M059J (cell line): ENCODE data around the gene ADGRL1. TPM values are rescaled to one million over a fixed set of nuclear protein-coding genes. Genes with fewer than 3 reads are reported as not detected.

Experiments used
- DNase-seq: peaks from one replicate; pipeline ENCODE4 v3.0.0-alpha.2; 2012; ENCODE audit warnings: low read depth
- total RNA-seq: library from RNA; depleted of rRNA; stranded (reverse); fragments of >200 nt; shearing (Covaris generic); gene quantifications from 2 replicates; pipeline ENCODE4 v1.2.3, GENCODE V29; 2014; rRNA removed

The ADGRL1 gene
- total RNA-seq, 1 experiment from 2014 or later, result 4.8 TPM

DNA sequence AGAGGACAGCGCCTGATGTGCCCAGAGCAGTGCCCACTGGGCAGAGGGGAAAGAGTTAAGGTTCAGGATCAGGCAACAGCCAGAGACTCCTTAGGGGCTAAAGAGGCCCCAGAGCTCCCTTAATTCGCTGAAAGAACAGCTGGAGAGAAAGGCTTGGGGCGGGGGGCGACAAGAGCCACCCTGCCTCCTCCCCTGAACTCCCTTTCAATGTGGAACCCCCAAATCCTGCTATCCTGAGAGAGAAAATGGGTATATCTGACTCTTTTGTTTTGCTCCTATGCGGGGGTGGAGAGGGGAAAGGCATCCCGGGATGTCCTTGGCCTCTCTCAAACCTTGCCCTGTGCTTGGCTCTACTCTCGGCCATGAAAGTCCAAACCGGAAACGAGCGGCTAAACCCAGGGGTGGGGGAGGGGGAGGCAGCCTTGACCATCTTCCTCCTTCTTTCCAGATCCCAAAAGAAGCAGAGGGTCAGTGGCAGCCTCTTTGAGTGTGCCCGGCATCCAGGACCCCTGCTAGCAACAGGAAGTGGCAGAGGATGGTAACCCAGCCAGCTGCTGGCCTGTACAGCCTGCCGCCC lies 93.1 kb downstream of the ADGRL1 start:
- no peak for DNase-seq

DNA sequence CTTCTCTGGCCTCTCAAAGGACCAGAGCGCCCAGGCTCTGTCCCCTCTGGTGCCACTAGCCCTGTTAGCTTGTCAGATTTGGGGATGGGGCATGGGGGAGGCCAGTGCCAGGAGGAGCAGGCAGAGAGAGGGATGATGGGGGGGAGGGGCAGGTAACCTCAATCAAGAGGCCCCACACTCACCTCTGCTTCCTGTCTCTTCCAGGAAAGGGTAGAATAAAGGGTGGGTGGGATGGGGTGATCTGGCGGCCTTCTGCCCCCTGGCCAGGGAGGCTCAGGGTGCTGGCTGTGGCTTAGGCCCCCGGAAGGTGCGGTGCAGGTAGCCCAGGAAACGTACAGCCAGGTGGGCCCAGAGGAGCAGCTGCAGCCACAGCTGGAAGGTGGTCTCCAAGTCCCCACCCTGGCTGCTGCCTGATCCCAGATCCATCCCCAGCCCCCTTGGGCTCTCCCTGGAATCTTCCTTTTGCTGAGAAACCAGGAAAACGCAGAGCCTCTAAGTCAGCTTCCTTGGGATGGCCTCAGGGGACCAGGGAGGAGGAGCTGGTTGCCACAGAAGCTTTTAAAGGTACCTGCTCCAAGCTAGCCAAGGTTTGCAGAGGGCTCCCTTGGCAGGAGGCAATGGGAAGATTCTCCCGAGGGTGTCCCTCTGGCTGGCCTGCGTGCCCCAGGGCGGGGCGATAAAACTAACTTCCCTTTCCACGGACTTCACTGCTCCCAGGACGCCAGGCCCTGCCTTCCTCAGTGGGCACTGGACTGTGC lies 93.7 kb downstream of the ADGRL1 start:
- DNase-seq, result no peak

DNA sequence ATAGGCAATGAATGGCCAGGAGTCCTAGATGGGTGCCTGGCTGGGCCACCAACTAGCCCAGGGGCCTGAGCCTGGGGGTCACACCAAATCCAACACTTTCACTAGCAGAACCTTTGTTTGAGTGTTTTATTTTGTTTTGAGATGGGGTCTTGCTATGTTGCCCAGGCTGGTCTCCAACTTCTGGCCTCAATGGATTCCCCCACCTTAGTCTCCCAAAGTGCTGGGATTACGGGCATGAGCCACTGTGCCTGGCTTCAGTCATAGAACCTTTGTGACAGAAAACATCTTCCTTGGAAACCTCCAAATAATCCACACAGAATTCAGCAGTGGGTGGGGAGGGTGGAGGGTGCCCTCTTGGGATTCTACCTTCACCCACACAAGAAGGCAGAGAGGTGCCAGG lies 94.5 kb downstream of the ADGRL1 start:
- DNase-seq, result no peak

DNA sequence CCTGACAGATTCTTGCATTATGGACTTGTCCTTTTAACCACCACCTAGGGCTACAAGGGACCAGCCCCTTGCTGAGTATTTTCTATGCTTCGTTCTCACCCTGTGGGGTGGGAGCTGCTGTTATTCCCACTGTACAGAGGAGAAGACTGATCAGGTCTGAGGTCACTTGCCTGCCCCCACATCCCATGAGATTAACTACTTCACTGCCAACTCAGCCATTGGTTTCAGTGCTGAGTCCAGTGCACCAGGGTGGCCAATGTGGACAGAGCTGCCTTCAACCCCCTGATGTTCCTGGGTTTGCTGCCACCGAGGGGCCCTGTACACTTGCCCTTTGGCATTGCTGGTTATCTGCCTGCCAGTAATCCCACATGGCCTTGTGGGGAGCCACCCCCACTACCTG lies 95.3 kb downstream of the ADGRL1 start:
- no peak for DNase-seq

DNA sequence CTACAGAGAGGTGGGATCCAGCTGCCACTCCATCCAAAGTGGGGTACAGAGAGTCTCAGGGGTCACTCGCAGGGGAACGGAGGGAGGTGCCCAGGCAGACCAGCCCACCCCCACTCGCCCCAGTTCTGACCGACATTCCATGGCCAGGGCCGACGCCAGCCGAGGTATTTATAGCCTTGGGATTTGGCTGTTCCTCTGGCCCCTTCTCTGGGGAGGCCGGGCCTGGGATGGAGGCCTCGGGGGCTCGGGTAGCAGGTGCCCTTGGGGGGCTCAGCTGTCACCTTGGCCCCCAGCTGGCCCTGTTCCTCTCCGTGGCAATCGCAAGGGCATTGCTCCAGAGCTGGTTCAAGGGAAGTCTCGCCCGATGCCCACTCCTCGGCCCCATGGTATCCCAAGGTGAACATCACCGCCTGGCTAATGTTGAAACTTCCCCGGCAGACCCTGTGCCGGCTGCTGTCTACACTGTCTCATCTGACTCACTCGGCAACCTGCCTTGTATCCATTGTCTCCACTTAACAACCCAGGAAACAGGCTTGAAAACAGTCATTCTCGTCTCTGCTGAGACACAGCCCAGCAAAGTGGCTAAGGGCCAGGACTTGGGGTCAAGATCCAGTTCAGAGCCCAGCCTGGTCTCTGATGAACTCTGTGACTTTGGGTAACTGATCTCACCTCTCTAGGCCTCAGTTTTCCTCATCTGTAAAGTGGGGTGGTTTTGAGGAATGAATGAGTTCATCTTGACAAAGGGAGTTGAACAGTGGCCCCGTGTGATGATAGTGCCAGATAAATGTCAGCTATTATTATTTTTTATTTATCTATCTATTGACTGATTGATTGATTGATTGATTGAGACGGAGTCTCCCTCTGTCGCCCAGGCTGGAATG lies 98.1 kb downstream of the ADGRL1 start:
- peak; percentile 60 for DNase-seq

DNA sequence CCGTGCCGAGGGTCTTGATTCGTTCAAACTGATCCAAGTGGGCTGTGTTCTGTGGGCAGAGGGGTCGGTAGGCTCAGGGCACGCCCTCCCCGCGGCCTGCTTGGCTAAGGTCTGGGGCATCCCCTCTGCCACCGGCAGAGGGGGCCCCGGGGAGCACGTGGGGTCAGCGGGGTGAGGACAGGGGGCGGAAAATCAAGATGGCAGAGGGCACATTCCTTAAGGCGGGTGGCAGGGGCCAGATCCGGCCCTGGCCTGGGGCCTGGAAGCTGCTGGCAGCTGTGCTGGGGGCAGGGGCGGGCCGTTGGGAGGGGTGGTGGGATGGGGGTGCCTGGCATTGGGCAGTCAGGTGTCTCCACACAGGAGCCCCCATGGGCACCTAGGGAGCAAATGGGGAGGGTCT lies 99.1 kb downstream of the ADGRL1 start:
- no peak for DNase-seq

DNA sequence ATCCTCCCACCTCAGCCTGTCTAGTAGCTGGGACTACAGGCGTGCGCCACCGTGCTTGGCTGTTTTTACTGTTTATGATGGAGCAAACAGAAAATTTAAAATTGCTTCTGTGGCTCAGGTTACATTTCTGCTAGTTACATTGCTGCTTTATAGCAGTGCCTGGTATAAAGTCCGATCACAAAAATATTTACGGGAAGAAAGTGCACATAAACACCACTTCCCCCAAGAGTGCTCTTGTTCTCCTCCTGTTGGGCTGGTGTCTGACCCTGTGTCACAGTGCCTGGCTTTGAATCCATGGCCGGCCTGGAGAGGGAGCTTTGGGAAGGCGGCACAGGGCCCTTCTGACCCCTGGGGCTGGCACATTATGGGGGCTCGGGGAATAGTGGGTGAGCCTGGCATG lies 100.3 kb downstream of the ADGRL1 start:
- no peak for DNase-seq

DNA sequence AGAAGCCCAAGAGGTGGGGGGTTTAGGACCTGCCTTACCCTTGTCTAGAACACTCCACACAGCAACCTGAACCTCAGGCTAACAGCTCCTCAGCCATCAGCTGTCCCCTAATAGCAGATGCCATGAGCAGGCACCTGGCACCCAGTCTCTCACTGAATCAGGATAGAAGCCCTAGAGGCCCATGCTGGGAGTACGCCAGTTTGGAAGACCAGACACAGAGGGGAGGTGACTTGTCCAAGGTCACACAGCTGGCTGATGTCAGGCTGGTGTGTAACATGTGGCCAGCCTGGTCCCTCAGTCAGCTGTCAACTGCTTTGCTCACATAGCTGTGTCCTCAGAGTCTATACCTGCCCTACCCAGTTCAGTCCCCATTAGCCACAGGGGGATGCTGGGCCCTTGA lies 102.7 kb downstream of the ADGRL1 start:
- no peak for DNase-seq

DNA sequence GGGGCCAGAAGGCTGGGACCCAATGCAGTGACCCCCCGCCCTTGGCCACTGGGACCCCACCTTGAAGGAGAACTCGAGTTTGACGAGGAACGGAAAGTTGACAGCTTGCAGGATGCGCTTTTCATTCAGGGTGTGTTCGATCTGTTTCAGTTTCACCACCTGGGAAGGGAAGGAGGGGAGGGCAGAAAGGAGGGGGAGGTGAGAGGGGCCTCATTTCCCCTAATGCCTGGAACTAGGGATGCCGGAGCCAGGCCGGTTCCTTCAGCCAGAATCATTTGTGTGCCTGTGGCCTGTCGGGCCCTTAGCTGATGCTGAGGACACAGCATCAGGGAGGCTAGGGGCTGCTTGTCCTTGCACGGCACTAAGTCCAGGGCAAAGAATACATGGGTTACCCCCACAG lies 103.2 kb downstream of the ADGRL1 start:
- DNase-seq, result no peak

DNA sequence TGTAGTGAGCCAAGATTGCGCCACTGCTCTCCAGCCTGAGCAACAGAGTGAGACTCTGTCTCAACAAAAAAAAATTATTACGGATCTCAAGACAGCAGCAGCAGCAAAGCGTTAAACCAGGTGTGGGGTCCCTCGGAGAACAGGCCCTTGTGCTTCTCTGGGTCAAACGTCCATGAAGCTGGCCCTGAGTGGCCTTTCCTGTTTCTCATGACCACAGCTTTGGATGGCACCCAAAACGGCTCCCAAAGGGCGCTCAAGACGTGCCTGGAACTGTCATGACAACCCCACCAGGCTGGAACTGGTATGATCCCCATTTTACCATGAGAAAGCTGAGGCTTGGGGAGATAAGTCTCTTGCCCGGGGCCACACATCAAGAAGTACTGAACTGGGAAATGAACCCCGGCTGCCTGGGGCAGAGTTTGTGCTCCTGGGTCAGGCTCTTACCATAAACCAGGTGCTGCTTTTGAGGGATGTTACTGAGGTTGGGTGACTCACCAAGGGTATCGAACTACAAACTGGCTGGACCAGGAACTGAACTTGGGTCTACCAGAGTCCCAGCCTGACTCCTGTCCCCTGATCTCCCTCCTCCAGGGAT lies 103.8 kb downstream of the ADGRL1 start:
- DNase-seq, result peak; percentile 40

DNA sequence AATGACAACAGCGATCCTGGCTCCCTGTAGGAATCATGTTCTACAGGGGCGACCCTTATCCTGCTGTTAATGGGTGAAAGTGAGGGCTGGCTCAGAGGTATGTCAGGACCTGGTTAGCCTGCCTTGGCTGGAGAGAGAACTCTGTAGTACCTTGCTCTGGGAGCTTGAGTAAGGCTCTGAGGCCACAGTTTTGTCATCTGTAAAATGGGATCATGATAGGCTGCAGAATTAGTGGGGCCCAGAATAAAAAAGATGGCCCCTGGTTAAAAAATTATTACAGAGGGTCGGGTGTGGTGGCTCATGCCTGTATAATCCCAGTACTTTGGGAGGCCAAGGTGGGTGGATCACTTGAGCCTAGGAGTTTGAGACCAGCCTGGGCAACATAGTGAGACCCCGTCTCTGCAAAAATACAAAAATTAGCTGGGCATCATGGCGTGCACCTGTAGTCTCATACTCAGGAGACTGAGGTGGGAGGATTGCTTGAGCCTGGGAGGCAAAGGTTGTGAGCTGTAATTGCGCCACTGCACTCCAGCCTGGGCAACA lies 104.9 kb downstream of the ADGRL1 start:
- no peak for DNase-seq

Other genes starting within 250 kb of the ADGRL1 start
- 1.5 and 3.1 TPM in 2 replicates for gene RFX1, start 199.8 kb downstream of the ADGRL1 start, total RNA-seq
- gene RLN3, start 178.0 kb downstream of the ADGRL1 start, total RNA-seq, result not detected in 2 replicates
- gene IL27RA, start 174.4 kb downstream of the ADGRL1 start, total RNA-seq, result 2.3 and 4.8 TPM in 2 replicates
- 0.64 TPM in 1 of 2 replicates, not detected in the other for gene PALM3, start 144.1 kb downstream of the ADGRL1 start, total RNA-seq
- 2.2 TPM in 1 of 2 replicates, not detected in the other for gene MISP3, start 133.4 kb downstream of the ADGRL1 start, total RNA-seq
- gene C19orf67, start 120.4 kb downstream of the ADGRL1 start, total RNA-seq, result not detected in 2 replicates
- gene SAMD1, start 115.4 kb downstream of the ADGRL1 start, total RNA-seq, result 10.5 and 43.2 TPM in 2 replicates
- 46.3 and 93.7 TPM in 2 replicates for gene PRKACA, start 88.4 kb downstream of the ADGRL1 start, total RNA-seq
- gene ASF1B, start 69.6 kb downstream of the ADGRL1 start, total RNA-seq, result 117 and 169 TPM in 2 replicates
- 13.0 and 13.8 TPM in 2 replicates for gene ADGRE5, start 175.3 kb upstream of the ADGRL1 start, total RNA-seq
- gene DDX39A, start 213.2 kb upstream of the ADGRL1 start, total RNA-seq, result 56.1 and 65.3 TPM in 2 replicates
- gene PKN1, start 227.1 kb upstream of the ADGRL1 start, total RNA-seq, result 28.2 and 51.6 TPM in 2 replicates